ENCODE results near the gene C12orf57. TPM values are rescaled to one million over a fixed set of nuclear protein-coding genes. Genes with fewer than 3 reads are reported as not detected.

Gene C12orf57
- total RNA-seq, 4 donors from 2014 or later = 344 to 666 (median 383) TPM

GRCh38 chr12:6950401-6950801, 6.6 kb downstream of the C12orf57 start:
- Histone ChIP-seq H3K27me3 (no peaks in the 10 kb centered on the region), H3K9me3 (no peaks in the 10 kb centered on the region), H3K36me3 (no peaks in the 10 kb centered on the region), H3K27ac (no peak overlapping the region), H3K4me1 (peaks cover 7 to 21% of the 10 kb centered on the region in 2 donors), H3K4me3 (replicated peaks in 1 of 3) (no peak overlapping the region)
- TF ChIP-seq POLR2A (IDR thresholded peaks at IDR 0.05) (no peak), CTCF (IDR thresholded peaks at IDR 0.05) (no peak)
- no peak for DNase-seq
- 89 to 100% methylated on average over 1 of the region's 1 CpG for WGBS, 2 donors
- intact Hi-C loops (cut with DNase I) = no loop called here

- Histone ChIP-seq H3K4me1 (peaks cover 1 to 15% of the 10 kb centered on the region in 2 donors), H3K9me3 (no peaks in the 10 kb centered on the region), H3K27ac (peak within 1 kb of the TSS in 1 of 3 donors; percentile 14), H3K36me3 (no peaks in the 10 kb centered on the region), H3K27me3 (no peaks in the 10 kb centered on the region), H3K4me3 (replicated peaks in 1 of 3) (no peak within 1 kb of the TSS)
- TF ChIP-seq CTCF (IDR thresholded peaks at IDR 0.05) = no peak
- no peak for TF ChIP-seq POLR2A (IDR thresholded peaks at IDR 0.05)
- DNase-seq = no peak
- intact Hi-C loops (cut with DNase I) = no loop called here
- WGBS, 2 donors = 78 to 85% methylated on average over 17 to 19 of the region's 25 CpGs
Observed at GRCh38 chr12:6950811-6951540, 7.2 kb downstream of the C12orf57 start, which contains the start of gene PTPN6. Gene PTPN6 (plus strand): TSS chr12:6951356. CDS start chr12:6951513, 157 bp downstream.

GRCh38 chr12:6951551-6952120, 7.8 kb downstream of the C12orf57 start:
- no peak overlapping the region for H3K4me3 ChIP-seq (replicated peaks in 1 of 3)
- intact Hi-C loops (cut with DNase I) = no loop called here
- no peak overlapping the region for H3K27ac ChIP-seq
- TF ChIP-seq CTCF (IDR thresholded peaks at IDR 0.05) = no peak
- TF ChIP-seq POLR2A (IDR thresholded peaks at IDR 0.05) = no peak
- no peak for DNase-seq
- H3K36me3 ChIP-seq = no peaks in the 10 kb centered on the region
- WGBS, 2 donors = 88 to 93% methylated on average over 11 to 14 of the region's 20 CpGs
- H3K9me3 ChIP-seq = no peaks in the 10 kb centered on the region
- H3K27me3 ChIP-seq = no peaks in the 10 kb centered on the region
- H3K4me1 ChIP-seq = peaks cover 0 to 12% of the 10 kb centered on the region in 2 donors

GRCh38 chr12:6952121-6952862, 8.5 kb downstream of the C12orf57 start:
- Histone ChIP-seq H3K27ac (peak overlapping the region in 1 of 3 donors; percentile 14), H3K36me3 (no peaks in the 10 kb centered on the region), H3K4me3 (replicated peaks in 1 of 3) (no peak overlapping the region), H3K9me3 (no peaks in the 10 kb centered on the region), H3K4me1 (peaks cover 0 to 6% of the 10 kb centered on the region in 2 donors), H3K27me3 (no peaks in the 10 kb centered on the region)
- intact Hi-C loops (cut with DNase I) = no loop called here
- 75 to 84% methylated on average over 14 to 16 of the region's 22 CpGs for WGBS, 2 donors
- DNase-seq = no peak
- TF ChIP-seq CTCF (IDR thresholded peaks at IDR 0.05) (no peak), POLR2A (IDR thresholded peaks at IDR 0.05) (no peak)
